Measurements from ENCODE around the gene CDH26.

DNA sequence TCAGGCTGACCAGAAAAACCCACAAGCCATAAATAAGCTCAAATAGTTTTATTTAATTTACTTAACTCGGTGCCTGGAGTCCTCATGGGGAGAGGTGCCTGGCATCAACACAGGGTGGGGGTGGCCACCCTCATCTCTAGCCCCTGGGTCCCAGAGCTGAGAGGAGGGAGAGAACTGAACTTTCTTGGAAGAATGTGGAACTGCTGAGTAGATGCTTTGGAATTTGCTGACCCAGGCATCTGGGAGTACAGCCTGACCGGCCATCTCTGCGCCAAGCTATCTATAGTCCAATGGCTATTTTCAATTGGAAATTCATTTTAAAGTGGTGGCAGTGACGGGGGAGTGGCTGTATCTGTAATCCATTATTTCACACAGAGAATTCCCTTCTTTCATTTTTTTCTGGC, 104.8 kb downstream of the CDH26 start:
- TF ChIP-seq, protein P1, sequence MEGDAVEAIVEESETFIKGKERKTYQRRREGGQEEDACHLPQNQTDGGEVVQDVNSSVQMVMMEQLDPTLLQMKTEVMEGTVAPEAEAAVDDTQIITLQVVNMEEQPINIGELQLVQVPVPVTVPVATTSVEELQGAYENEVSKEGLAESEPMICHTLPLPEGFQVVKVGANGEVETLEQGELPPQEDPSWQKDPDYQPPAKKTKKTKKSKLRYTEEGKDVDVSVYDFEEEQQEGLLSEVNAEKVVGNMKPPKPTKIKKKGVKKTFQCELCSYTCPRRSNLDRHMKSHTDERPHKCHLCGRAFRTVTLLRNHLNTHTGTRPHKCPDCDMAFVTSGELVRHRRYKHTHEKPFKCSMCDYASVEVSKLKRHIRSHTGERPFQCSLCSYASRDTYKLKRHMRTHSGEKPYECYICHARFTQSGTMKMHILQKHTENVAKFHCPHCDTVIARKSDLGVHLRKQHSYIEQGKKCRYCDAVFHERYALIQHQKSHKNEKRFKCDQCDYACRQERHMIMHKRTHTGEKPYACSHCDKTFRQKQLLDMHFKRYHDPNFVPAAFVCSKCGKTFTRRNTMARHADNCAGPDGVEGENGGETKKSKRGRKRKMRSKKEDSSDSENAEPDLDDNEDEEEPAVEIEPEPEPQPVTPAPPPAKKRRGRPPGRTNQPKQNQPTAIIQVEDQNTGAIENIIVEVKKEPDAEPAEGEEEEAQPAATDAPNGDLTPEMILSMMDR (IDR thresholded peaks at IDR 0.05), result no peak
- no peak for TF ChIP-seq POLR2A (IDR thresholded peaks at IDR 0.05)
